ENCODE data around the gene SLC12A5.
A peak's percentile ranks its signal among the peaks of the same experiment; 100 is the strongest.
"Not testable (repeated sequence)": the region's sequence is repeated elsewhere in the genome, so short reads cannot be mapped to it uniquely, and the experiment has no call there.

SLC12A5 gene

DNA sequence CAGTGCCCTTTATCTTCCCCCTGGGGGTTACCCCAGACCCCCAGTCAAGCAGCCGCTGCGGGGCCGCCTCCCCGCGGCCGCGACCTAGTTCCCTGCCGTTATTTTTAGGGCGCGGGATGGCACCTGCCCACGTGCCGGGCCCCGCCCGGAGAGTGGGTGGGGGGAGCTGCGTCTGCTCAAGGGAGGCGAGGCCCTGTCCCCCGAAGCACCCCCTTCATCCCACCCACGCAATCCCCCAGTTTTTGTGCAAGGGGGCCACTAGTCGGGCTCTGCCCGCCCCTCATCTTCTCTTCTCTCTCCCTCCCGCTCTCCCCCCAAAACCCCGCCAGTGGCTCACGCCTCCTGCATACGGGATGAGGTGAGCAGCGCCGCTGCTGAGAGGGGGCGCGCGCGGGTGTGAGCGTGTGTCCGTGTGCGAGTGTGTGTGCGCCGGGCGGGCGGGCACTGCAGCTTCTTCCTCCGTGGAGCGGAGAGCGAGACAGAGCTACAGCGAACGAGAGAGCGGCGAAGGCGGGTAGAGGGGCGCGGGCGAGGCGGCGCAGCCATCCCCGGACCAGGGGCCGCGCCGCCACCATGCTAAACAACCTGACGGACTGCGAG, at the start of gene SLC12A5:
TSS of gene SLC12A5 (plus strand) at position 444 of the 600 bp plus-strand sequence. CDS start at position 574, 130 bp downstream.
- Histone ChIP-seq H3K4me1 (peaks cover 6% of the 10 kb centered on the region; the same call in 1 of the 2 replicates), H3K4me3 (no peak within 1 kb of the TSS), H3K4me2 (no peak within 1 kb of the TSS), H3K27me3 (peaks cover 42% of the 10 kb centered on the region), H3K9me3 (no peaks in the 10 kb centered on the region), H3K36me3 (no peaks in the 10 kb centered on the region), H3K27ac (no peak within 1 kb of the TSS), H4K20me1 (peaks cover 95% of the 10 kb centered on the region), H3K9ac (no peak within 1 kb of the TSS)
- no peak for TF ChIP-seq Cebpa-rat (IDR thresholded peaks at IDR 0.05)

GRCh38 chr20:45981261-45981660, 47.8 kb upstream of the SLC12A5 start:
- TF ChIP-seq Cebpa-rat (IDR thresholded peaks at IDR 0.05): no peak
- Histone ChIP-seq H3K4me3 (no peak overlapping the region), H4K20me1 (no peaks in the 10 kb centered on the region), H3K9me3 (no peaks in the 10 kb centered on the region), H3K36me3 (no peaks in the 10 kb centered on the region), H3K4me1 (no peaks in the 10 kb centered on the region), H3K27ac (no peak overlapping the region), H3K9ac (no peak overlapping the region), H3K4me2 (no peak overlapping the region), H3K27me3 (no peaks in the 10 kb centered on the region)

DNA sequence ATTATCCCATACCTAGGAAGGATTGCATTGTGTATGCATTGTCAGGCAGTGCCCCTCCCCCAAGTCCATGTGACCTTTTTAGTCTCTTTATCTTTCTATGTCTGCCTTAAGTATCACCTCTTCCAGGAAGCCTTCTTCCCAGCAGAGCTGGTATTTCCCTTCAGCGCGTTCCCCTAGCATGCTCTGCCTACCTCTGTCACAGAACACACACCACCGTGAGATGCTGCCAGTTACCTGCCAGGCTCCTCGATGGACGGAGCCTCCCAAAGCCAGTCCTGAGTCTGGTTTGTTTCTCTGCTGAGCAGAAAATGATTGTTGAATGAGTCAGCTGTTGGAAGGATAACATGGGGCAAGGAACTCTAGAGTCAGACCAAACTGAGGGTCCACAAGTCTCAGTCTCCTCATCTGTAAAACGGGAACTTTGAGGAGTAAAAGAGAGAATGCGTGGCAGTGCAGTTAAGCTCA, 45.7 kb upstream of the SLC12A5 start:
- TF ChIP-seq Cebpa-rat (IDR thresholded peaks at IDR 0.05): no peak
- H3K4me1 ChIP-seq: no peaks in the 10 kb centered on the region
- H3K27ac ChIP-seq: no peak overlapping the region
- H3K4me3 ChIP-seq: no peak overlapping the region
- no peaks in the 10 kb centered on the region for H4K20me1 ChIP-seq
- H3K36me3 ChIP-seq: no peaks in the 10 kb centered on the region
- H3K9ac ChIP-seq: no peak overlapping the region
- H3K4me2 ChIP-seq: no peak overlapping the region
- H3K27me3 ChIP-seq: no peaks in the 10 kb centered on the region
- H3K9me3 ChIP-seq: no peaks in the 10 kb centered on the region

DNA sequence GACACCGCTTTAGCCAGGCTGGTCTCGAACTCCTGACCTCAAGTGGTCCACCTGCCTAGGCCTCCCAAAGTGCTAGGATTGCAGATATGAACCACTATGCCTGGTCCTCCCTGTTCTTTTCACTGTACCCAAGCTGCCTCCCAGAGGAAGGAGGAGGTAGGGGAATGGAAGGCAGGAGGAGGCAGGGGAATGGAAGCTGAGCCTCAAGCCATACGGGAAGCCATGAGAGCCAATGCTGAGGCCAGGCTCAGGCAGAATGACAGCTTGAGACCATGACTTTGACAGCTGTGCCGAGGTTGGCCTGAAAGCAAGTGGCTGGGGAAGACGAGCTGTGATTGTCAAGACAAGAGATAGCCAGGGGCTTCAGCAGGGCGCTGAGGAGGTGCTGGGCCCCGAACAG, 43.4 kb upstream of the SLC12A5 start:
- Histone ChIP-seq H3K9ac (no peak overlapping the region), H4K20me1 (no peaks in the 10 kb centered on the region), H3K27me3 (no peaks in the 10 kb centered on the region), H3K27ac (no peak overlapping the region), H3K4me3 (no peak overlapping the region), H3K4me2 (no peak overlapping the region), H3K9me3 (no peaks in the 10 kb centered on the region), H3K36me3 (no peaks in the 10 kb centered on the region), H3K4me1 (no peaks in the 10 kb centered on the region)
- no peak for TF ChIP-seq Cebpa-rat (IDR thresholded peaks at IDR 0.05)

DNA sequence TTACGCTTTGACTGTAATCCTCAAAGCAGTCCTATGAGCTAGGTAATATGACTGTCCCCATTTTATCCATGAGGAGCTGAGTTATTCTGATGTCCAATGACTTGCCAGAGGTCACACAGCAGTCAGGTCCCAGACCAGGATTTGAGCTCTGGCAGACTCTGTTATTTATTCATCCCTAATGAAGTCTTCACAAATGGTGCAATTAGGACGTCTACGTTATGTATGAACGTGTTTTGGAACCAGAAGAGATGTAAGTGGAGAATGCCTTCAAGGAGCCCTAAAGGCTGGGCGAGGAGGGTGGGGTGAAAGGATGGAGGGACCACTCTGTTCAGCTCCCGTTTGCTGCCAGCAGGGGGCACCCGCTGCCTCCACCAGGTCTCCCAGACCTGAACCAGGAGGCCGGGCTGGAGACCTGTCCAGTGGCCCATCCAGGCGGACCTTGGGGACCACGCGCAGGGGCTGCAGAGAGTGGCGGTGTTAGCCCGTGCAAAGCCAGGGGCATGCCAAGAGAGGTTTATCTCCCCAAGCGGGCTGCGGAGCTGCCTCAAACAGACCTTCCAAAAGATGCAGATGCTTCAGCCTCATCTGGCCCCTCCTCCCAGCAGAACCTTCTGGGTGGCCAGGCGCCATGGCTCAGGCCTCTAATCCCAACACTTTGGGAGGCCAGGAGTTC, 41.8 kb upstream of the SLC12A5 start:
- Histone ChIP-seq H3K4me1 (peaks cover 7% of the 10 kb centered on the region), H3K27ac (no peak overlapping the region), H3K4me2 (no peak overlapping the region), H3K36me3 (no peaks in the 10 kb centered on the region), H3K4me3 (no peak overlapping the region), H3K27me3 (no peaks in the 10 kb centered on the region), H3K9ac (no peak overlapping the region), H4K20me1 (no peaks in the 10 kb centered on the region), H3K9me3 (no peaks in the 10 kb centered on the region)
- TF ChIP-seq Cebpa-rat (IDR thresholded peaks at IDR 0.05): no peak

DNA sequence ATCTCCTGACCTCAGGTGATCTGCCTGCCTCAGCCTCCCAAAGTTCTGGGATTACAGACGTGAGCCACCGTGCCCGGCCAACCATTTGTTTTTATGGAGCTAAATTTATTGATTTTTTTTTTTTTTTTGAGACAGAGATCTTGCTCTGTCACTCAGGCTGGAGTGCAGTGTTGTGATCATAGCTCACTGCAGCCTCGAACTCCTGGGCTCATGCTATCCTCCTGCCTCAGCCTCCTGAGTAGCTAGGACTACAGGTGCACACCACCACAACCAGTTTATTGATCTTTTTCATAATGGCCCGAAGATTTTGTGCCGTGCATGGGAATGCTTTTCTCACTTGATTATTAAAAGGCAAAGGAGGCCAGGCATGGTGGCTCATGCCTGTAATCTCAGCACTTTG, 40.2 kb upstream of the SLC12A5 start:
- H3K27ac ChIP-seq, H3K9ac ChIP-seq, H4K20me1 ChIP-seq, H3K36me3 ChIP-seq, H3K4me2 ChIP-seq, H3K9me3 ChIP-seq, H3K4me3 ChIP-seq, H3K27me3 ChIP-seq: not testable (repeated sequence)
- peaks cover 21% of the 10 kb centered on the region for H3K4me1 ChIP-seq

GRCh38 chr20:45991616-45992015, 37.4 kb upstream of the SLC12A5 start:
- Histone ChIP-seq H3K4me3 (no peak overlapping the region), H3K4me2 (peak overlapping the region; percentile 63; the same call in 1 of the 2 replicates), H4K20me1 (no peaks in the 10 kb centered on the region), H3K27ac (no peak overlapping the region), H3K9ac (no peak overlapping the region), H3K9me3 (no peaks in the 10 kb centered on the region), H3K27me3 (no peaks in the 10 kb centered on the region), H3K4me1 (peaks cover 27% of the 10 kb centered on the region), H3K36me3 (no peaks in the 10 kb centered on the region)
- TF ChIP-seq Cebpa-rat (IDR thresholded peaks at IDR 0.05): no peak

- TF ChIP-seq Cebpa-rat (IDR thresholded peaks at IDR 0.05): no peak
- H3K9ac ChIP-seq: no peak overlapping the region
- H3K4me2 ChIP-seq: peak overlapping the region; percentile 63
- no peaks in the 10 kb centered on the region for H3K9me3 ChIP-seq
- peaks cover 35% of the 10 kb centered on the region for H3K4me1 ChIP-seq
- H3K27me3 ChIP-seq: no peaks in the 10 kb centered on the region
- no peaks in the 10 kb centered on the region for H3K36me3 ChIP-seq
- H3K4me3 ChIP-seq: no peak overlapping the region
- peaks cover 9% of the 10 kb centered on the region; the same call in 1 of the 2 replicates for H4K20me1 ChIP-seq
- H3K27ac ChIP-seq: no peak overlapping the region
Measured at GRCh38 chr20:45993197-45993951, 35.6 kb upstream of the SLC12A5 start.

GRCh38 chr20:45994761-45995493, 34.1 kb upstream of the SLC12A5 start:
- H3K4me1 ChIP-seq: peaks cover 50% of the 10 kb centered on the region
- H3K27me3 ChIP-seq: no peaks in the 10 kb centered on the region
- H3K9me3 ChIP-seq: no peaks in the 10 kb centered on the region
- H3K36me3 ChIP-seq: no peaks in the 10 kb centered on the region
- no peak overlapping the region for H3K27ac ChIP-seq
- no peak overlapping the region for H3K4me3 ChIP-seq
- H3K4me2 ChIP-seq: no peak overlapping the region
- peaks cover 21% of the 10 kb centered on the region for H4K20me1 ChIP-seq
- H3K9ac ChIP-seq: no peak overlapping the region
- TF ChIP-seq Cebpa-rat (IDR thresholded peaks at IDR 0.05): no peak

- not testable (repeated sequence) for H3K36me3 ChIP-seq, H3K4me3 ChIP-seq, H3K9me3 ChIP-seq, H3K27me3 ChIP-seq, H3K27ac ChIP-seq, H3K4me2 ChIP-seq, H3K9ac ChIP-seq
- H4K20me1 ChIP-seq: peaks cover 26% of the 10 kb centered on the region
- peaks cover 57% of the 10 kb centered on the region for H3K4me1 ChIP-seq
Measured at GRCh38 chr20:45995495-45996097, 33.4 kb upstream of the SLC12A5 start.
